Measurements from ENCODE around the gene PLAC8.

GRCh38 chr4:83115000-83115399 is 471 bp upstream of the PLAC8 start:
- TF ChIP-seq CTCF (conservative IDR thresholded peaks at IDR 0.05; ENCODE audit: low read depth, low read length) (no peak), EZH2 (IDR thresholded peaks at IDR 0.05; ENCODE audit: low read length, unreplicated experiment) (no peak), EZH2phosphoT487 (IDR thresholded peaks at IDR 0.05; ENCODE audit: borderline replicate concordance, low read length) (no peak)
